ENCODE results near the gene ASPDH.

- TF ChIP-seq CTCF (IDR thresholded peaks at IDR 0.05 in 4 of 5, conservative IDR thresholded peaks at IDR 0.05 in 1 of 5) (no peak), POLR2A (IDR thresholded peaks at IDR 0.05) (no peak)
These were observed 9.2 kb upstream of the ASPDH start for GRCh38 chr19:50522881-50523280.
